HCT116 (cell line): Measurements from ENCODE around the gene FAM124B. TPM values are rescaled to one million over a fixed set of nuclear protein-coding genes. Genes with fewer than 3 reads are reported as not detected.

Experiments used
- ATAC-seq: fragments of 200-7000 bp; cut with Tn5 transposase; 2 replicates; pipeline ENCODE4 v1.9.1; 2020; ENCODE audit warnings: mild to moderate bottlenecking, moderate library complexity
- BruUV-seq: library from RNA; stranded (reverse); fragments of 400-500 nt; replicated peaks from 2 replicates; lab custom pipeline; 2021; lab: Mats Ljungman, UMichigan
- CTCF ChIA-PET: fragments of 300-600 bp; sonication (Branson Sonifier 250); formaldehyde crosslinking; loops from one replicate; lab custom pipeline; 2021; ENCODE audit warnings: antibody characterized with exemption; lab: Charles Lee
- POLR2A ChIA-PET: fragments of 300-600, 350-600 bp; sonication (Branson Sonifier 250); formaldehyde crosslinking; loops from one replicate; lab custom pipeline; 2021; ENCODE audit warnings: antibody characterized with exemption; lab: Charles Lee
- RAD21 ChIA-PET, 2 experiments: fragments of 300-600 bp; sonication (Branson Sonifier 250); formaldehyde crosslinking; loops; one replicate each; lab custom pipeline; 2023; ENCODE audit warnings: low total read pairs in 2 of 2; ENCODE audit not compliant: uncharacterized antibody in 2 of 2, unreplicated experiment in 2 of 2, low non-redundant PET in 1 of 2; lab: Charles Lee
- DNase-seq: peaks from one replicate; pipeline ENCODE4 v3.0.0-alpha.2; 2010; ENCODE audit warnings: low read depth, low spot score
- H2AFZ ChIP-seq: fragments of 200-600 bp; shearing (Covaris generic), sonication (generic); 2 replicates; pipeline ENCODE4 v1.6.1; 2017; ENCODE audit warnings: low read depth, mixed run types, mixed read lengths, antibody characterized with exemption, low read length; ENCODE audit not compliant: poor library complexity, severe bottlenecking
- H3K27ac ChIP-seq: 2 replicates; pipeline ENCODE4 v1.5.1; 2012; ENCODE audit warnings: low read depth, low read length
- H3K27me3 ChIP-seq: fragments of 200-600 bp; sonication (generic); 2 replicates; pipeline ENCODE4 v1.6.1; 2016; ENCODE audit warnings: mixed run types, low read length, mixed read lengths; ENCODE audit not compliant: insufficient read depth
- H3K36me3 ChIP-seq, 2 experiments: fragments of 200-500 bp in 1 of 2; fragments of 200-600 bp in 1 of 2; sonication (Bioruptor generic) in 1 of 2; sonication (generic) in 1 of 2; 2 replicates each; pipeline versions ENCODE4 v1.5.1 to v1.6.1; 2014 to 2016; ENCODE audit warnings: low read length in 2 of 2, inconsistent platforms in 1 of 2, mixed read lengths in 1 of 2, mixed run types in 1 of 2; ENCODE audit not compliant: insufficient read depth in 2 of 2, control insufficient read depth in 1 of 2
- H3K4me1 ChIP-seq, 2 experiments: fragments of 200-600 bp in 1 of 2; sonication (generic) in 1 of 2; 2 replicates each; pipeline versions ENCODE4 v1.5.1 to v1.6.1; 2012 to 2017; ENCODE audit warnings: low read length in 2 of 2, inconsistent platforms in 1 of 2, mild to moderate bottlenecking in 1 of 2, mixed read lengths in 1 of 2, mixed run types in 1 of 2, moderate library complexity in 1 of 2; ENCODE audit not compliant: insufficient read depth in 2 of 2, control insufficient read depth in 1 of 2
- H3K4me2 ChIP-seq: fragments of 200-600 bp; sonication (generic); 2 replicates; pipeline ENCODE4 v1.6.1; 2017; ENCODE audit warnings: mixed run types, low read length, mixed read lengths
- H3K4me3 ChIP-seq, 2 experiments: fragments of 200-600 bp in 1 of 2; sonication (generic) in 1 of 2; replicated peaks in 1 of 2; 2 replicates each; pipeline ENCODE4 v1.5.1; 2011 to 2016; ENCODE audit warnings: low read length in 2 of 2, control low read depth in 1 of 2, low read depth in 1 of 2, mild to moderate bottlenecking in 1 of 2, mixed read lengths in 1 of 2, mixed run types in 1 of 2
- H3K79me2 ChIP-seq: fragments of 200-600 bp; sonication (generic); 2 replicates; pipeline ENCODE4 v1.6.1; 2017; ENCODE audit warnings: mild to moderate bottlenecking, mixed run types, low read length, moderate library complexity, mixed read lengths; ENCODE audit not compliant: insufficient read depth
- H3K9ac ChIP-seq: fragments of 200-600 bp; sonication (generic); 2 replicates; pipeline ENCODE4 v1.6.1; 2016; ENCODE audit warnings: low read length, mixed read lengths
- H3K9me2 ChIP-seq: fragments of 200-600 bp; sonication (generic), shearing (Covaris generic); 2 replicates; pipeline ENCODE4 v1.6.1; 2017; ENCODE audit warnings: mixed run types, mild to moderate bottlenecking, moderate library complexity; ENCODE audit not compliant: insufficient read depth
- H3K9me3 ChIP-seq, 2 experiments: fragments of 200-500 bp in 1 of 2; fragments of 200-600 bp in 1 of 2; sonication (Bioruptor generic) in 1 of 2; sonication (generic) in 1 of 2; 2 replicates each; pipeline ENCODE4 v1.6.1; 2014 to 2017; ENCODE audit warnings: low read length in 2 of 2, mixed read lengths in 2 of 2, inconsistent platforms in 1 of 2, low read depth in 1 of 2, mild to moderate bottlenecking in 1 of 2, mixed run types in 1 of 2, moderate library complexity in 1 of 2; ENCODE audit not compliant: control insufficient read depth in 1 of 2, insufficient read depth in 1 of 2
- H4K20me1 ChIP-seq: fragments of 200-600 bp; sonication (generic), shearing (Covaris generic); 2 replicates; pipeline ENCODE4 v1.6.1; 2017; ENCODE audit warnings: mixed run types, mild to moderate bottlenecking, moderate library complexity; ENCODE audit not compliant: insufficient read depth
- CBX3 ChIP-seq: IDR thresholded peaks from 2 replicates; pipeline ENCODE4 v1.6.1; 2012; ENCODE audit warnings: low read depth
- EZH2 ChIP-seq: fragments of 200-600 bp; sonication (generic); IDR thresholded peaks from 2 replicates; pipeline ENCODE4 v1.6.1; 2017; ENCODE audit warnings: antibody characterized with exemption, mixed run types
- POLR2A ChIP-seq: IDR thresholded peaks from 2 replicates; pipeline ENCODE4 v1.7.0; 2011; ENCODE audit warnings: borderline replicate concordance; ENCODE audit not compliant: insufficient read depth, insufficient read length; ENCODE audit errors: extremely low read depth
- POLR2AphosphoS5 ChIP-seq: IDR thresholded peaks from 2 replicates; pipeline ENCODE4 v1.6.1; 2011; ENCODE audit warnings: mild to moderate bottlenecking, low read depth, low read length, moderate library complexity
- RAD21 ChIP-seq: IDR thresholded peaks from 2 replicates; pipeline ENCODE4 v1.6.1; 2012; ENCODE audit warnings: low read depth, mild to moderate bottlenecking
- REST ChIP-seq: IDR thresholded peaks from 2 replicates; pipeline ENCODE4 v1.6.1; 2012; ENCODE audit warnings: low read depth
- SIN3A ChIP-seq: IDR thresholded peaks from 2 replicates; pipeline ENCODE4 v1.6.1; 2012; ENCODE audit warnings: low read depth
- SRF ChIP-seq: IDR thresholded peaks from 2 replicates; pipeline ENCODE4 v1.6.1; 2012; ENCODE audit warnings: low read depth
- TCF7L2 ChIP-seq: IDR thresholded peaks from 2 replicates; pipeline ENCODE4 v1.7.0; 2011; ENCODE audit warnings: borderline replicate concordance, inconsistent platforms; ENCODE audit not compliant: insufficient read depth, insufficient read length; ENCODE audit errors: extremely low read depth
- YY1 ChIP-seq: IDR thresholded peaks from 2 replicates; pipeline ENCODE4 v1.6.1; 2011; ENCODE audit warnings: low read length, low read depth, moderate library complexity, mild to moderate bottlenecking; ENCODE audit not compliant: insufficient replicate concordance; ENCODE audit errors: extremely low read depth
- ZFX ChIP-seq: fragments of 450-650 bp; IDR thresholded peaks from 2 replicates; pipeline ENCODE4 v1.6.1; 2017
- intact Hi-C: fragments of 100-400 bp; cut with micrococcal nuclease; formaldehyde crosslinking; loops from 2 replicates; pipeline ENCODE4 v1.10.0; 2022
- total RNA-seq: library from RNA; stranded (reverse); gene quantifications from one replicate; pipeline ENCODE4 v1.2.1, GENCODE V29; 2021; ENCODE audit not compliant: unreplicated experiment
- TF ChIP-seq, protein P1 (sequence below), 3 experiments: fragments of 200-600 bp in 1 of 3; sonication (generic) in 1 of 3; IDR thresholded peaks in 2 of 3; conservative IDR thresholded peaks in 1 of 3; 2 replicates each; pipeline ENCODE4 v1.5.1; 2012 to 2017; ENCODE audit warnings: low read depth in 2 of 3, low read length in 2 of 3, antibody characterized with exemption in 1 of 3, borderline replicate concordance in 1 of 3, control low read depth in 1 of 3, mild to moderate bottlenecking in 1 of 3, mixed read lengths in 1 of 3, mixed run types in 1 of 3, moderate library complexity in 1 of 3; ENCODE audit not compliant: insufficient read depth in 1 of 3
- TF ChIP-seq, protein P2 (sequence below): IDR thresholded peaks from 2 replicates; pipeline ENCODE4 v1.6.1; 2012
- TF ChIP-seq, protein P3 (sequence below): IDR thresholded peaks from 2 replicates; pipeline ENCODE4 v1.6.1; 2011; ENCODE audit warnings: mild to moderate bottlenecking, low read length, moderate library complexity; ENCODE audit not compliant: insufficient replicate concordance; ENCODE audit errors: extremely low read depth

FAM124B gene
- total RNA-seq, 1 experiment from 2014 or later = not detected

GRCh38 chr2:224381521-224382279 is 20.2 kb downstream of the FAM124B start:
- POLR2A ChIA-PET = no interaction called here
- no peak overlapping the region for H3K27ac ChIP-seq
- BruUV-seq = no TSS peak

More at GRCh38 chr2:224381521-224382279, 20.2 kb downstream of the FAM124B start:
- TF ChIP-seq POLR2A (no peak), SIN3A (no peak), YY1 (no peak), TCF7L2 (no peak), ZFX (no peak), RAD21 (no peak), CBX3 (no peak), SRF (no peak), EZH2 (no peak), REST (no peak), POLR2AphosphoS5 (no peak)
- TF ChIP-seq, protein P1, sequence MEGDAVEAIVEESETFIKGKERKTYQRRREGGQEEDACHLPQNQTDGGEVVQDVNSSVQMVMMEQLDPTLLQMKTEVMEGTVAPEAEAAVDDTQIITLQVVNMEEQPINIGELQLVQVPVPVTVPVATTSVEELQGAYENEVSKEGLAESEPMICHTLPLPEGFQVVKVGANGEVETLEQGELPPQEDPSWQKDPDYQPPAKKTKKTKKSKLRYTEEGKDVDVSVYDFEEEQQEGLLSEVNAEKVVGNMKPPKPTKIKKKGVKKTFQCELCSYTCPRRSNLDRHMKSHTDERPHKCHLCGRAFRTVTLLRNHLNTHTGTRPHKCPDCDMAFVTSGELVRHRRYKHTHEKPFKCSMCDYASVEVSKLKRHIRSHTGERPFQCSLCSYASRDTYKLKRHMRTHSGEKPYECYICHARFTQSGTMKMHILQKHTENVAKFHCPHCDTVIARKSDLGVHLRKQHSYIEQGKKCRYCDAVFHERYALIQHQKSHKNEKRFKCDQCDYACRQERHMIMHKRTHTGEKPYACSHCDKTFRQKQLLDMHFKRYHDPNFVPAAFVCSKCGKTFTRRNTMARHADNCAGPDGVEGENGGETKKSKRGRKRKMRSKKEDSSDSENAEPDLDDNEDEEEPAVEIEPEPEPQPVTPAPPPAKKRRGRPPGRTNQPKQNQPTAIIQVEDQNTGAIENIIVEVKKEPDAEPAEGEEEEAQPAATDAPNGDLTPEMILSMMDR (IDR thresholded peaks at IDR 0.05 in 2 of 3, conservative IDR thresholded peaks at IDR 0.05 in 1 of 3; ENCODE audit: borderline replicate concordance in 1 of 3, insufficient read depth in 1 of 3, low read depth in 2 of 3, low read length in 2 of 3) = no peak
- TF ChIP-seq, protein P2, sequence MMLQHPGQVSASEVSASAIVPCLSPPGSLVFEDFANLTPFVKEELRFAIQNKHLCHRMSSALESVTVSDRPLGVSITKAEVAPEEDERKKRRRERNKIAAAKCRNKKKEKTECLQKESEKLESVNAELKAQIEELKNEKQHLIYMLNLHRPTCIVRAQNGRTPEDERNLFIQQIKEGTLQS = no peak
- TF ChIP-seq, protein P3, sequence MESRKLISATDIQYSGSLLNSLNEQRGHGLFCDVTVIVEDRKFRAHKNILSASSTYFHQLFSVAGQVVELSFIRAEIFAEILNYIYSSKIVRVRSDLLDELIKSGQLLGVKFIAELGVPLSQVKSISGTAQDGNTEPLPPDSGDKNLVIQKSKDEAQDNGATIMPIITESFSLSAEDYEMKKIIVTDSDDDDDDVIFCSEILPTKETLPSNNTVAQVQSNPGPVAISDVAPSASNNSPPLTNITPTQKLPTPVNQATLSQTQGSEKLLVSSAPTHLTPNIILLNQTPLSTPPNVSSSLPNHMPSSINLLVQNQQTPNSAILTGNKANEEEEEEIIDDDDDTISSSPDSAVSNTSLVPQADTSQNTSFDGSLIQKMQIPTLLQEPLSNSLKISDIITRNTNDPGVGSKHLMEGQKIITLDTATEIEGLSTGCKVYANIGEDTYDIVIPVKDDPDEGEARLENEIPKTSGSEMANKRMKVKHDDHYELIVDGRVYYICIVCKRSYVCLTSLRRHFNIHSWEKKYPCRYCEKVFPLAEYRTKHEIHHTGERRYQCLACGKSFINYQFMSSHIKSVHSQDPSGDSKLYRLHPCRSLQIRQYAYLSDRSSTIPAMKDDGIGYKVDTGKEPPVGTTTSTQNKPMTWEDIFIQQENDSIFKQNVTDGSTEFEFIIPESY = no peak
- TF ChIP-seq, all 23 proteins: peak for 0
- Histone ChIP-seq H3K27me3 (no peaks in the 10 kb centered on the region), H3K4me1 (no peaks in the 10 kb centered on the region), H3K36me3 (no peaks in the 10 kb centered on the region), H2AFZ (no peak overlapping the region), H3K9me2 (no peaks in the 10 kb centered on the region), H4K20me1 (no peaks in the 10 kb centered on the region), H3K79me2 (no peaks in the 10 kb centered on the region), H3K9ac (no peak overlapping the region), H3K9me3 (no peaks in the 10 kb centered on the region), H3K4me2 (no peak overlapping the region), H3K4me3 (no peak overlapping the region)
- no peak for DNase-seq
- CTCF ChIA-PET = no interaction called here
- intact Hi-C loops = no loop called here
- RAD21 ChIA-PET = no interaction called here
- no peak for ATAC-seq
